ENCODE results near the gene COMMD9. TPM values are rescaled to one million over a fixed set of nuclear protein-coding genes. Genes with fewer than 3 reads are reported as not detected.
A peak's percentile ranks its signal among the peaks of the same experiment; 100 is the strongest.

Gene COMMD9
- total RNA-seq: 10 to 100 TPM; 23.1 to 84.3 (median 49.9) TPM

- Histone ChIP-seq H3K27ac (peak within 1 kb of the TSS; percentile 63 to 74 (median 64)), H3K4me1 (peaks cover 12 to 22% (median 16%) of the 10 kb centered on the region in 4 donors), H3K9me3 (no peaks in the 10 kb centered on the region), H3K36me3 (no peaks in the 10 kb centered on the region), H3K4me3 (peak within 1 kb of the TSS; percentile 50 to 79 (median 74)), H3K27me3 (no peaks in the 10 kb centered on the region)
- peak; percentile 94 to 98 for ATAC-seq (ENCODE audit: low FRiP score in 2 of 2)
- TF ChIP-seq POLR2AphosphoS5 (IDR thresholded peaks at IDR 0.05) (peak; percentile 96), EP300 (IDR thresholded peaks at IDR 0.05) (peak in 1 of 4 donors; percentile 37), CTCF (IDR thresholded peaks at IDR 0.05) (peak in 2 of 6 experiments; percentile 4 to 14), POLR2A (IDR thresholded peaks at IDR 0.05) (peak in 2 of 4 donors; percentile 68 to 81)
- 2% methylated on average over 21 to 31 of the region's 31 CpGs for WGBS, 2 donors
- peak; percentile 95 to 98 for DNase-seq
These were observed at the start of gene COMMD9 for GRCh38 chr11:36289226-36289852. COMMD9 (minus strand) TSS chr11:36289424; CDS start chr11:36289412, 12 bp downstream.

GRCh38 chr11:36333897-36334296, 44.7 kb upstream of the COMMD9 start:
- DNase-seq (no peak), ATAC-seq (ENCODE audit: low FRiP score in 2 of 2) (peak in 1 of 2 donors; percentile 39)

GRCh38 chr11:36333468-36333867, 44.2 kb upstream of the COMMD9 start:
- 88 to 92% methylated on average over 1 of the region's 1 CpG for WGBS, 2 donors
- TF ChIP-seq EP300 (IDR thresholded peaks at IDR 0.05) (no peak), CTCF (IDR thresholded peaks at IDR 0.05) (no peak), POLR2AphosphoS5 (IDR thresholded peaks at IDR 0.05) (no peak), POLR2A (IDR thresholded peaks at IDR 0.05) (no peak)
- DNase-seq (no peak), ATAC-seq (ENCODE audit: low FRiP score in 2 of 2) (no peak)
- Histone ChIP-seq H3K4me1 (no peaks in the 10 kb centered on the region), H3K4me3 (no peak overlapping the region), H3K36me3 (no peaks in the 10 kb centered on the region), H3K9me3 (no peaks in the 10 kb centered on the region), H3K27ac (no peak overlapping the region), H3K27me3 (no peaks in the 10 kb centered on the region)

More at GRCh38 chr11:36333897-36334296, 44.7 kb upstream of the COMMD9 start:
- WGBS, 2 donors: 68 to 78% methylated on average over 2 of the region's 2 CpGs
- TF ChIP-seq POLR2A (IDR thresholded peaks at IDR 0.05): no peak
- no peak for TF ChIP-seq CTCF (IDR thresholded peaks at IDR 0.05)
- TF ChIP-seq EP300 (IDR thresholded peaks at IDR 0.05): no peak
- Histone ChIP-seq H3K4me1 (no peaks in the 10 kb centered on the region), H3K27ac (no peak overlapping the region), H3K4me3 (no peak overlapping the region), H3K36me3 (no peaks in the 10 kb centered on the region), H3K27me3 (no peaks in the 10 kb centered on the region), H3K9me3 (no peaks in the 10 kb centered on the region)

- H3K4me3 ChIP-seq: no peak overlapping the region
- no peaks in the 10 kb centered on the region for H3K4me1 ChIP-seq
- TF ChIP-seq CTCF (IDR thresholded peaks at IDR 0.05) (no peak), EP300 (IDR thresholded peaks at IDR 0.05) (no peak), POLR2A (IDR thresholded peaks at IDR 0.05) (no peak), POLR2AphosphoS5 (IDR thresholded peaks at IDR 0.05) (no peak)
- no peaks in the 10 kb centered on the region for H3K9me3 ChIP-seq
- no peak for ATAC-seq (ENCODE audit: low FRiP score in 2 of 2)
- 68 to 73% methylated on average over 2 of the region's 2 CpGs for WGBS, 2 donors
- no peaks in the 10 kb centered on the region for H3K36me3 ChIP-seq
- no peaks in the 10 kb centered on the region for H3K27me3 ChIP-seq
- no peak for DNase-seq
- H3K27ac ChIP-seq: no peak overlapping the region
These were observed 41.2 kb upstream of the COMMD9 start for GRCh38 chr11:36330411-36330810.

All from upper lobe of left lung (tissue), 6 donors.